T-helper 9 cell (primary cell): ENCODE results near the gene PSMB2.

Experiments used
- DNase-seq: peaks from one replicate; pipeline ENCODE4 v3.0.0-alpha.2; 2020

Gene PSMB2

GRCh38 chr1:35555601-35556477 lies 85.5 kb downstream of the PSMB2 start:
- DNase-seq: no peak

GRCh38 chr1:35555212-35555584 lies 86.1 kb downstream of the PSMB2 start:
- DNase-seq: no peak

GRCh38 chr1:35554266-35555211 lies 86.8 kb downstream of the PSMB2 start:
- DNase-seq: no peak

DNA sequence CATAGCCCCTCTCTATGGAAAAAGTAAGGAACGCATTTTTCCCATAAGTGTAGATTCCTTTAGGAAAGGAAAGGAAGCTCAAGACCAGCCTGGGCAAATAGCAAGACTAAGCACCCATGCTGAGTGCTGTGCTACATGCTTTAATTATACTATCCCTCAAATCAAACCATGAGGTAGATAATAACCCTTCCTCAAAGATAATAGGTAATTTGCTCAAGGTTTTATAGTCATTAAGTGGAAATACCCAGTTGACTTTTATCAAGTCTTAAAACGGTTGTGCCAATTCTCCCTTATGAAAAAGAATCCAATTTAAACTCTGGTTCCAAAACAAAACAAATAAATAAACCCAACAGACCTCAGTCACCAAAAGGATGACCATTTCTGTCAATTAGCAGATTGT lies 87.5 kb downstream of the PSMB2 start:
- no peak for DNase-seq
